HG03378 (cell line): ENCODE data around the gene HMCN1.

ENCODE experiments used
- ATAC-seq: cut with Tn5 transposase; IDR thresholded peaks from one replicate; pipeline ENCODE4 v1.9.1; 2021; ENCODE audit warnings: mild to moderate bottlenecking, moderate library complexity; ENCODE audit not compliant: unreplicated experiment

HMCN1 gene

GRCh38 chr1:186002406-186002805, 268.2 kb downstream of the HMCN1 start:
- no peak for ATAC-seq

- ATAC-seq = no peak
Observed at GRCh38 chr1:186009039-186009737, 275.0 kb downstream of the HMCN1 start.

- ATAC-seq = no peak
Observed at GRCh38 chr1:186014370-186015037, 280.3 kb downstream of the HMCN1 start.

- ATAC-seq = no peak
Observed at GRCh38 chr1:186016856-186017255, 282.7 kb downstream of the HMCN1 start.

- no peak for ATAC-seq
Observed at GRCh38 chr1:186022184-186022583, 288.0 kb downstream of the HMCN1 start.

- no peak for ATAC-seq
Observed at GRCh38 chr1:186026946-186027345, 292.8 kb downstream of the HMCN1 start.

GRCh38 chr1:186027621-186028020, 293.4 kb downstream of the HMCN1 start:
- no peak for ATAC-seq

- ATAC-seq = no peak
Observed at GRCh38 chr1:186030453-186030852, 296.3 kb downstream of the HMCN1 start.

GRCh38 chr1:186033847-186034271, 299.7 kb downstream of the HMCN1 start:
- no peak for ATAC-seq

GRCh38 chr1:186042230-186042629, 308.0 kb downstream of the HMCN1 start:
- no peak for ATAC-seq

GRCh38 chr1:186043296-186043695, 309.1 kb downstream of the HMCN1 start:
- no peak for ATAC-seq

- no peak for ATAC-seq
Observed at GRCh38 chr1:186044079-186044685, 310.0 kb downstream of the HMCN1 start.

- ATAC-seq = no peak
Observed at GRCh38 chr1:186046437-186047211, 312.4 kb downstream of the HMCN1 start.

- no peak for ATAC-seq
Observed at GRCh38 chr1:186050360-186050759, 316.2 kb downstream of the HMCN1 start.

GRCh38 chr1:186054003-186054402, 319.8 kb downstream of the HMCN1 start:
- no peak for ATAC-seq

GRCh38 chr1:186054932-186055331, 320.7 kb downstream of the HMCN1 start:
- ATAC-seq = no peak

- ATAC-seq = no peak
Observed at GRCh38 chr1:186055846-186056245, 321.7 kb downstream of the HMCN1 start.

GRCh38 chr1:186057086-186057485, 322.9 kb downstream of the HMCN1 start:
- no peak for ATAC-seq

- no peak for ATAC-seq
Observed at GRCh38 chr1:186059311-186059710, 325.1 kb downstream of the HMCN1 start.

- ATAC-seq = no peak
Observed at GRCh38 chr1:186059752-186060151, 325.6 kb downstream of the HMCN1 start.

- ATAC-seq = no peak
Observed at GRCh38 chr1:186060226-186060625, 326.0 kb downstream of the HMCN1 start.
